Right lobe of liver (tissue), 6 donors: Measurements from ENCODE around the gene ARSI. TPM values are rescaled to one million over a fixed set of nuclear protein-coding genes. Genes with fewer than 3 reads are reported as not detected.

Experiments used
- ATAC-seq, 4 donors: fragments of 200-7000 bp; cut with Tn5 transposase; one replicate each; pipeline ENCODE4 v1.9.1; 2020; ENCODE audit warnings: mild to moderate bottlenecking in 4 of 4, moderate library complexity in 4 of 4
- DNase-seq, 3 donors: peaks; one replicate each; pipeline ENCODE4 v3.0.0-alpha.2; 2020
- H3K27ac ChIP-seq, 3 donors: fragments of 200-600 bp; one replicate each; pipeline ENCODE4 v1.8.0; 2022
- H3K27me3 ChIP-seq, 2 donors: fragments of 200-600 bp; one replicate each; pipeline ENCODE4 v1.8.0; 2022
- H3K36me3 ChIP-seq, 4 donors: fragments of 200-600 bp; sonication (generic) in 1 of 4; one replicate each; pipeline versions ENCODE4 v1.5.1 to v1.8.0; 2017 to 2022; ENCODE audit warnings: control low read depth in 1 of 4
- H3K4me1 ChIP-seq, 4 donors: fragments of 200-600 bp; sonication (generic) in 1 of 4; one replicate each; pipeline versions ENCODE4 v1.5.1 to v1.8.0; 2017 to 2022; ENCODE audit warnings: control low read depth in 1 of 4
- H3K4me3 ChIP-seq, 3 donors: fragments of 200-600 bp; one replicate each; pipeline ENCODE4 v1.8.0; 2022
- H3K9me3 ChIP-seq, 4 donors: fragments of 200-600 bp; sonication (generic) in 1 of 4; one replicate each; pipeline versions ENCODE4 v1.5.1 to v1.8.0; 2017 to 2022; ENCODE audit warnings: control low read depth in 1 of 4
- POLR2A ChIP-seq: fragments of 450-650 bp; IDR thresholded peaks from one replicate; pipeline ENCODE4 v1.6.1; 2017; ENCODE audit warnings: antibody characterized with exemption, mild to moderate bottlenecking
- WGBS: methylation state at CpG from one replicate; pipeline ENCODE4 v1.1.6; 2018; ENCODE audit warnings: low coverage, low lambda C conversion rate; ENCODE audit not compliant: insufficient coverage; ENCODE audit errors: missing lambda C conversion rate; 5-methylcytosine and 5-hydroxymethylcytosine counted together
- intact Hi-C, 2 donors: fragments of 100-400 bp; cut with DNase I; formaldehyde crosslinking; loops; one replicate each; pipeline versions ENCODE4 v1.11.2 to v1.14.1; 2022
- long read RNA-seq: library from polyadenylated mRNA; unstranded; transcript quantifications from one replicate; pipeline ENCODE4 v2.0.0, GENCODE V29; 2019
- total RNA-seq, 6 experiments: library from RNA; depleted of rRNA in 2 of 6; stranded (reverse); fragments of >200 nt in 2 of 6; fragmentation: NEBNext Ultra II Directional in 3 of 6; extraction: Animal tissue kit (Norgen Biotek cat#: 25700) in 3 of 6; gene quantifications; one replicate each; pipeline versions ENCODE4 v1.1.0 to v1.2.4, GENCODE V29; 2016 to 2023
- TF ChIP-seq, protein P1 (sequence below), 4 donors: fragments of 200-600 bp in 3 of 4; fragments of 450-650 bp in 1 of 4; IDR thresholded peaks; one replicate each; pipeline versions ENCODE4 v1.5.1 to v1.8.0; 2016 to 2022; ENCODE audit warnings: antibody characterized with exemption in 4 of 4, mild to moderate bottlenecking in 2 of 4
- donor health status: DM: no; HTN: yes; CAD: no.
- donor health status: DM: no; HTN: no; CAD: no.
- donor health status: DM: no; HTN: no; CAD: no.
- donor health status: DM: no; HTN: yes; CAD: no.
- donor health status: DM: no; HTN: yes; CAD: no.

ARSI gene
- total RNA-seq = under 1 TPM in 5 of 6 experiments, not detected in 1; 0.06 to 0.51 (median 0.20) TPM
- long read RNA-seq = 0 reads

DNA sequence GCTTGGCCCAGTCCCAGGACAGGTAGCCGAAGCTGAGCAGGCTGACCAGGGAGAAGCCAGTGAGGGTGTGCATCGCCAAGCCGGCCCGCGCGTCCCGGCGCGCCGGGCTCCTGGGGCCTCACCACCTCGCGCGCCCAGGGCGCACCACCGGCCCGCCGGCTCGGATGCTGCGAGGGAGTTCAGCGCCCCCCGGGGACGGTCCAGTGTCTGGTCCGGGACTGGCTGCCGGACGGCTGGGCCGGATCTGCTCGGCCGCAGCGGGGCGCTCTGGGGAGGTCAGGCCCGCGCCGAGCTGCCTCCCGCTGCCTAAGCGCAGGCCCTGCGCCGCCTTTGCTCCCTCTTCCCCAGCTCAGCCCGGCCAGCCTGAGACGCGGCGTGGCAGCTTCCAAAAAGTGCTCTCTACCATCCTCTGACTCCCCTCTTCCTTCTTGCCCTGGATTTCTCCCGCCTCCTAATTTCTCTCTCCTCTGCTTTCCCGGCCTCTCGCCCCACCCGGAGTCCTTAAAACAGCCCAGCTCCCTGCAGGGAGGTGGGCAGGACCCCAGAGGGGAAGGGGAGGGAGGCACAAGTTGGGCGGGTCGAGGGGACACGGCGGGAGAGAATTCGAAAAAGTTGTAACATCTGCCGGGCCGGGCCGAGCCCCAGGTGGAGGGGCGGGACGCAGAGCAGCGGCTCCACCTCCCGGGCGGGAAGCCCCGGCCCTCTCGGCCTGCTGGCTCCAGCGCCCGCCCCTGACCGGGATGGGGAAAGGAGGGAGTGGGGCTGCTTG lies at the start of gene ARSI:
TSS of gene ARSI (minus strand) at position 605 of the 769 bp plus-strand sequence. CDS start at position 73, 532 bp downstream.
- intact Hi-C loops = no loop called here
- peaks cover 0 to 10% (median 0%) of the 10 kb centered on the region in 4 donors for H3K4me1 ChIP-seq
- 3% methylated on average over 22 of the region's 63 CpGs for WGBS
- no peak within 1 kb of the TSS for H3K27ac ChIP-seq
- DNase-seq (peak in 1 of 3 donors; percentile 34), ATAC-seq (peak; percentile 52 to 75 (median 69))
- H3K9me3 ChIP-seq = no peaks in the 10 kb centered on the region
- H3K27me3 ChIP-seq = peaks cover 0 to 7% of the 10 kb centered on the region in 2 donors
- no peaks in the 10 kb centered on the region for H3K36me3 ChIP-seq
- peak within 1 kb of the TSS in 2 of 3 donors; percentile 9 to 20 for H3K4me3 ChIP-seq
- no peak for TF ChIP-seq POLR2A
- TF ChIP-seq, protein P1, sequence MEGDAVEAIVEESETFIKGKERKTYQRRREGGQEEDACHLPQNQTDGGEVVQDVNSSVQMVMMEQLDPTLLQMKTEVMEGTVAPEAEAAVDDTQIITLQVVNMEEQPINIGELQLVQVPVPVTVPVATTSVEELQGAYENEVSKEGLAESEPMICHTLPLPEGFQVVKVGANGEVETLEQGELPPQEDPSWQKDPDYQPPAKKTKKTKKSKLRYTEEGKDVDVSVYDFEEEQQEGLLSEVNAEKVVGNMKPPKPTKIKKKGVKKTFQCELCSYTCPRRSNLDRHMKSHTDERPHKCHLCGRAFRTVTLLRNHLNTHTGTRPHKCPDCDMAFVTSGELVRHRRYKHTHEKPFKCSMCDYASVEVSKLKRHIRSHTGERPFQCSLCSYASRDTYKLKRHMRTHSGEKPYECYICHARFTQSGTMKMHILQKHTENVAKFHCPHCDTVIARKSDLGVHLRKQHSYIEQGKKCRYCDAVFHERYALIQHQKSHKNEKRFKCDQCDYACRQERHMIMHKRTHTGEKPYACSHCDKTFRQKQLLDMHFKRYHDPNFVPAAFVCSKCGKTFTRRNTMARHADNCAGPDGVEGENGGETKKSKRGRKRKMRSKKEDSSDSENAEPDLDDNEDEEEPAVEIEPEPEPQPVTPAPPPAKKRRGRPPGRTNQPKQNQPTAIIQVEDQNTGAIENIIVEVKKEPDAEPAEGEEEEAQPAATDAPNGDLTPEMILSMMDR (IDR thresholded peaks at IDR 0.05) = peak in 2 of 4 donors; percentile 11 to 14

DNA sequence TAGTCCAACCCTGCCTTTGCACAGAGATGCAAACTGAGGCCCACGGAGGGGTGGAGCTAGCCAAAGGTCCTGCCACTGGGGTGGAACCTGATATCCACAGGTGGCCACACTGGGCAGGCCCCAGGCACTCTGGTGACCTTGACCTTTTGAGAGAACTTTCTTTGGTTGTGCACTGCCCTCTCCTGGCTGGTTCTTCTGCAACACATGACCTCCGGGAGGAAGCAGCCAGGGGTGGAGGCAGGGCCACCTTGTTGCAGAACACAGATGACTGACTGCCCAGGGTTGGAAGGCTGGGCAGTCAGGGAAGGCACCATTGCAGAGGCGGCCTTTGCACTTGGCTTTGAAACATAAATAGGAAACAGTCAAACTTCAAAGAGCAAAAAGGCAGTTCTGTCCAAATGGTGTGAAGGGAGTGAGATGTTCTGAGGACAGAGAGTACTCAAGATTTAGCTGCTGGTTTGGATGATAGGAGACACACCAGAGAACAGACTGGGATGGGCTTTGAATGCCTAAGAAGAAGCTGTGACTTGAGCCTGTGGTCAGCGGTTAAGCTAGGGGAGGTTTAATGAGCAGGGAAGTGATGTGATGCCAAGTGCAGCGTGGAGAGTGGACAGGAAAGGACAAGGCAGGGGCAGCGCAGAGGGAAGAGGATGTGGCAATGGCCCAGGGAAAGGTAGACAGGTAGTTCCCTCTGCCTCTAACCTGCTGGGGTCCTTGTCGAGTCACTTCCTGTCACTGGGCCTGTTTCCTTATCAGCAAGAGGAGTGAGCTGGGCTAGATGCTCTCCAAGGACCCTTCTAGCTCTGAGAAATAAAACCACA lies 48.0 kb upstream of the ARSI start:
- Histone ChIP-seq H3K27me3 (no peaks in the 10 kb centered on the region), H3K4me1 (peaks cover 0 to 12% (median 5%) of the 10 kb centered on the region in 4 donors), H3K9me3 (no peaks in the 10 kb centered on the region), H3K27ac (peak overlapping the region in 2 of 3 donors; percentile 29 to 41), H3K36me3 (no peaks in the 10 kb centered on the region), H3K4me3 (no peak overlapping the region)
- TF ChIP-seq, protein P1 (IDR thresholded peaks at IDR 0.05) = peak; percentile 50 to 80 (median 64)
- no peak for TF ChIP-seq POLR2A
- WGBS = 28% methylated on average over 7 of the region's 7 CpGs
- peak; percentile 97 to 98 (median 98) for ATAC-seq
- intact Hi-C loops = loop anchor here in 1 of 2 donors (10.0 kb wide), 1 partner anchor 96 kb away; no protein-coding TSS in a partner anchor
- peak; percentile 79 to 92 (median 90) for DNase-seq

DNA sequence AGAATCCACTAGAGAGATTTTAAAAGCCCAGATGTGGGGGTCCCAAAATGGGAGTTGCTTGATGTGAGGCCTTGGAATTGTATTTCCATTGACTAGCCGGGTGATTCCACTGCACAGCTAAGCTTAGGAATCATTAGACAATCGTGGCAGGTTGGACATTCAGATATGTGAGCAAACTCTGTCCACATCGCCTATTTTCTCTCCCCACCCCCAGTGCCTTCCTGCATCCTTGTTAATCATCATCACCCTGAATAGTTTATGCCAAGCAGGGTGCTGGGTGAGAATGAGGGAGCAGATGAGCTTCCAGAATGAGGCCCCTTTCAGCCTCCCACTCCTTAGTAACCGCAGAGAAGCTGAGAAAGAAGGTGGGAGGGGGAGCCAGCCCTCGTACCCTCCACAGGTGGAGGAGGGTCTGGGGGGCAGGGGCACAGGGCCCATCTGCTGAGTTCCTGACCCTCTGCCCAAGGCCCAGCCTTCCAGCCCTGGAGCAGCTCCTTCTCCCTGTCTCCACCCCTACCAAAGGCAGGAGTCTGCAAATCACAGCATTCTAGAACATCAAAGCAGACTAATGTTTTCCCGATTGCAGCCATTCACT lies 47.1 kb upstream of the ARSI start:
- intact Hi-C loops = loop anchor here in 1 of 2 donors (10.0 kb wide), 2 partner anchors 95 to 185 kb away; partner anchors contain the start of gene CDX1
- ATAC-seq (no peak), DNase-seq (no peak)
- TF ChIP-seq POLR2A = no peak
- TF ChIP-seq, protein P1 (IDR thresholded peaks at IDR 0.05) = no peak
- H3K27ac ChIP-seq = no peak overlapping the region
- no peak overlapping the region for H3K4me3 ChIP-seq
- H3K4me1 ChIP-seq = peaks cover 0 to 12% (median 5%) of the 10 kb centered on the region in 4 donors
- WGBS = 73% methylated on average over 2 of the region's 6 CpGs
- no peaks in the 10 kb centered on the region for H3K27me3 ChIP-seq
- no peaks in the 10 kb centered on the region for H3K36me3 ChIP-seq
- H3K9me3 ChIP-seq = no peaks in the 10 kb centered on the region

DNA sequence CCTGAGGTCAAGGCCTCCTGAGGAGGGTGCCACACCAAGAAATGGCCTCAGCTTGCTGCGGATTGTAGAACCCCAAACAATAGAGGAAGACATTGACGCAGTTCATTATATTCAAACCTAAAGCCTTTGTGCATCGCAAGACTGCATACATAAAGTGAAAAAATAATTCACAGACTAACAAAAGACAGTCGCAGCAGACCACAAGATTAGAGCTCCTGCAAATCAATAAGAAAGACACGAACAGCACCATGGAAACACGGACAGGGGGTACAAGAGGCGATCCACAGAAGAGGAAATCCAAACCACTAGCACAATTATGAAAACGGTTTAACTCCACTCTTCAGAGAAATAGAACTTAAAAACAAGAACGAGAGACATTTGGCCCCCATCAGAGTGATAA lies 44.7 kb upstream of the ARSI start:
- no peaks in the 10 kb centered on the region for H3K27me3 ChIP-seq
- H3K36me3 ChIP-seq = no peaks in the 10 kb centered on the region
- no peak overlapping the region for H3K4me3 ChIP-seq
- H3K27ac ChIP-seq = no peak overlapping the region
- WGBS = 56% methylated on average over 9 of the region's 9 CpGs
- intact Hi-C loops = loop anchor here in 1 of 2 donors (10.0 kb wide), 1 partner anchor 183 kb away; the partner anchor contains the start of gene CDX1
- TF ChIP-seq POLR2A = no peak
- TF ChIP-seq, protein P1 (IDR thresholded peaks at IDR 0.05) = no peak
- ATAC-seq = no peak
- no peak for DNase-seq
- H3K9me3 ChIP-seq = no peaks in the 10 kb centered on the region
- H3K4me1 ChIP-seq = peaks cover 0 to 12% (median 5%) of the 10 kb centered on the region in 4 donors
